ENCODE data around the gene CACNA2D2.

- TF ChIP-seq CEBPB (IDR thresholded peaks at IDR 0.05; ENCODE audit: low read depth, low read length) (no peak), CTCF (conservative IDR thresholded peaks at IDR 0.05; ENCODE audit: low read depth, low read length) (no peak), POLR2A (IDR thresholded peaks at IDR 0.05; ENCODE audit: low read depth, low read length) (no peak), BHLHE40 (IDR thresholded peaks at IDR 0.05; ENCODE audit: low read depth, low read length) (no peak), FOS (IDR thresholded peaks at IDR 0.05; ENCODE audit: low read depth, low read length) (no peak), NFE2L2 (IDR thresholded peaks at IDR 0.05; ENCODE audit: low read depth, low read length) (no peak), RCOR1 (IDR thresholded peaks at IDR 0.05; ENCODE audit: insufficient replicate concordance, low read length) (no peak), ELK1 (IDR thresholded peaks at IDR 0.05; ENCODE audit: borderline replicate concordance, low read depth, low read length) (no peak)
Measured at GRCh38 chr3:50396502-50396901, 106.9 kb downstream of the CACNA2D2 start.
